KBM-7 (cell line): Measurements from ENCODE around the gene DKC1.

Experiments used
- DNase-seq: peaks from one replicate; pipeline ENCODE4 v3.0.0-alpha.2; 2015
- in situ Hi-C: fragments of 300-500 bp; cut with MboI; formaldehyde crosslinking; loops from 2 replicates; pipeline ENCODE4 v1.14.3; 2020; ENCODE audit warnings: low sequenced_read_pairs, low pct_unique_long_range_greater_than_20kb, mixed read lengths

DKC1 gene

DNA sequence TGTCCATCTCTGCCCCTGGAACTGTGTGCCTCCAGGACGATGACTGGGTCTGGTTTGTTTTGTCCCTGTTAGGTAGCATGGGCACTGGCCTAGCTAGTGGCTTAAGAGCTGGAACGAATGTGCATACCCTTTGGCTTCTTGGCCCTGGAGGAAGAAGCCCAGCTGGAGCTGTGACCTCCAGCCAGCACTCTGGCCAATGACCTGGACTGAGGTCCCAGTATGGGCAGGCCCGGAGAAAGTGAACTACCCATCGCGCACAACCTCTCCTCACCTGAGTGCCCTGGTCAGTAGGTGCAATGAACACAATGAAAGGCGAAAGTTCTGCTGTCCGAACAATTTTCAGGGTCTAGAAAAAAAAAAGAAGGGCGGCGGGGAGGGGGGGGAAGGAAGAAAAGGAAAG lies 18.3 kb downstream of the DKC1 start:
- in situ Hi-C loops: no loop called here
- DNase-seq: no peak

DNA sequence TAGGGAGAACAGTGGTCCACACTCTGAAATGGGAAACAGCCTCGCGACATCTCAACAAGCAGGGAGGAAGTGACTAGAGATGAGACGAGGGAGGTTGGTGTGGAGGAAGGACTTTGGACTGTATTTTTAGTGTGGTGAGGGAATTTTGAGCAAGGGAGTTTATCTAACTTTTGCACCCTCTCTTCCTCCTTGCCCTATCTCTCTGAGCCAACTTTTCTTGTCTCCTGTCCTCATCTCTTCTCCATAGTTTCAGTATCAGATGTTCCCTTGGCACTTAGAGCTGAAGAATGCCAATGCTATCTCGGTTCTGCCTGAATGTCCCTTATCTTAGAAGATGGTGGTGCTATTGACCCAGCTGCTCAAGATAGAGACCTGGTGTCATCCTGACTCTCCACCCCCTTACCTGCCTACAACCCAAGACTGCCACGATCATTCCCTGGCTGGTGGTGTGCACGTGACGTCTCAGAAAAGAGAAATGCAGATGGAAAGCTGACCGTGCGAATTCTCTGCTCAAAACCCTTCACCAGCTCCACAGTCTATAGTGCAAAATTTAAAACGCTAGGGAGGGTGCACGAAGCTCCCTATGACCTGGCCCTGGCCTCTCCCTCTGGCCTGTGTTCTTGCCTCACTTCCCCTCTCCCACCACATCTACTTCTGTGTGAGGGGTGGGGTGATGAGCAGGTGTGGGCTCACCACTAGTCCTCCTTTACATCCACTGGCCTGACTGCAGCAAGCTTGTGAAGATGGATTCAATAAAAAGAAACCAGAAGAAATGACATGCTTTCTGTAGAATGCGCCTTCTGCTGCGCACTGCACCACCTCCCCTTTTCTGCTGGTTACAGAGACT lies 21.7 kb downstream of the DKC1 start:
- in situ Hi-C loops: no loop called here
- peak; percentile 45 for DNase-seq

DNA sequence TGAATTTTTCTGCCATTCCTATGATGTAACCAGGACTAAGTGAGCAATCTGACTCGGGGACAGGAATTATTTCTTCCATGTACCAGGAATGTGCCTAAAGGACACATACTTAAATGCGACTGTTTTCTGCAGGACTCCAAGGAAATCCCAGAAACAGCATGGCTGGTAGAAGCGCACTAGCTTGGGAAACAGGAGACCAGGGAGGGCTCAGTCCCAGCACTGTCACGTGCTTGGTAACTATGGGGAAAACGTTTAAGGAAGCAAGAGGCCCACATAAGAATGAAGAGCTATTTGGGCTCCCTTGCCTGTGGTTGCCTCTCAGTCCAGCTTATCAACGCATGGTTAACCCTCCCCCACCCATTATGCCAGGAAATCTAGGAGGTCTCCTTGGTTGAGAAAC lies 23.1 kb downstream of the DKC1 start:
- DNase-seq: peak; percentile 55
- in situ Hi-C loops: no loop called here

DNA sequence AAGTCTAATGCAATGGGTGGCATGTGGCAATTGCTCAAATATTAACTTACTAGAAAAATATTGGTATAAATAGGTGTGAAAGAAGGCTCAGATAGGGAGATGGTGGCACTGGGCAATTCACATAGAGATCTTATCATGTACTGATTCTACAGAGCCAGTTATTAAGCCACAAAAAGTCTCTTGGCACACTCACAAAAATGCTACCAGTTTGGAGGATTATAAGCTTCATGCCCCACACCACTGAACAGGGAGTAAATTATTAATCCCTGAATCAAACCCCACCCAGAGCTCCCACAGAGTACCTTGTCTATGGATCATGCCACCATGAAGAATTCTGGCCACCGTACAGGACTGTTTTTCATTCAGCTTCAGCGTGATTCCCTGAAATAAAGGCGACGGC lies 28.8 kb downstream of the DKC1 start:
- in situ Hi-C loops: no loop called here
- no peak for DNase-seq

DNA sequence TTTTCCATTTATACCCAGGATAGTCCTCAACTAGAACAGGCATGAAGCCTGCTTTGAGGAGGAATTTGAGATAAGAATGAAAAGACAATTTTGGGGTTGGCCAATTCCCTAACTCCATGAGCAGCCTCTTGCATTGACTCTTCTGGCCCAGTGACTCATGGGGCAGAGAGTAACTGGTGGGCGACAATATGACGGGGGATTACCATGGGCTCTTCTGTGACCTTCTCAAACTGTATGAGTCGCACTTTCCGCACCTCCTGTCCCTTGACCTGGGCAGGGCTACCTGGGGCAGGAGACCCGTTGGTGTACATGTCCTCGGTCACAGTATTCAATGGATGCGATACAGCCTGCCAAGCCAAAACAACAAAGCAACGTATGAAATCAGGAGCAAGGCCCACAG lies 29.3 kb downstream of the DKC1 start:
- in situ Hi-C loops: no loop called here
- no peak for DNase-seq

DNA sequence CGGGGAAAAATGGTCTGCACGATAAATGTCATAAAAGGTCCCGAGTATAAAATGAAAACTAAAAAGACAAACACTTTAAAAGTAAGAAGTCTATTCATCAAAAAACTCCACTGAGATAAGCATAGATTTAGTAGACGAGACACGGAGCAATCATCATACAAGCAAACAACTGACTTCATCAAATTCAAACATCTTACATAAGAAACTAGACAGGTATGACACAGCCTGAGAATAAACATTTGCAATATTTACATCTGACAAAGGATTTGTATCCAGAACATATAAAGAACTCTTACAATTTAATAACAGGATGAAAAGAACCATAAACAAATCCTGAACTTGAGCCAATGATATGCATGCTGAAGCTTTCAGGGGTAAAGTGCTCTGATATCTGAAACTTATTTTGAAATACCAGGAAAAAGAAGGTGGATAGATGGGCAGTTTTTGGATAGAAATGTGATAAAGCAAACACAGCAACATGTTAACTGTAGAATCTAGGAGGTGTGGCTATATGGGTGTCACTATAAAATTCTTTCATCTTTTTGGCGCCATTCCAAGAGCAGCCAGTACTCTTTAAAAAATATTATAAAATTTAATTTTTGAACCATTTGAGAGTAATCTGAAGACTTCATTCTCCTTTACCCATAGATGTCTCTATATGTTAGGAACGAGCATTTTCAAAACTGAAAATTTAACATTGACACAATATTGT lies 30.6 kb downstream of the DKC1 start:
- no peak for DNase-seq
- in situ Hi-C loops: no loop called here

DNA sequence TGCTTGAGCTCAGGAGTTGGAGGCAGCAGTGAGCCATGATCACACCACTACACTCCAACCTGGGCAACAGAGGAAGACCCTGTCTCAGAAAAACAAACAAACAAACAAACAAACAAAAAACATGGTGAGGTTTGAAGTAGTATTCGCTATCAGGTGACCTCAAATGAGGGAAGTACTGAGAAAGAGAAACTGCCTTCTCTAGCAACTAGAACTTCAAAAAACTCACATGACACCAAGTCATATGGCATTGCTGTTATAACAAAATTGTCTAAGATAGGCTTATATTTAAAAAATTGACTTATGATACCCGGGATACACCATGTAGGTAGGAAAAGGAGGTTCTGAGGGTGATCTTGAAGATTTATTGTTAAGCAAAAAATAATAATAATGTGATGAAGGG lies 32.4 kb downstream of the DKC1 start:
- DNase-seq: no peak
- in situ Hi-C loops: no loop called here

DNA sequence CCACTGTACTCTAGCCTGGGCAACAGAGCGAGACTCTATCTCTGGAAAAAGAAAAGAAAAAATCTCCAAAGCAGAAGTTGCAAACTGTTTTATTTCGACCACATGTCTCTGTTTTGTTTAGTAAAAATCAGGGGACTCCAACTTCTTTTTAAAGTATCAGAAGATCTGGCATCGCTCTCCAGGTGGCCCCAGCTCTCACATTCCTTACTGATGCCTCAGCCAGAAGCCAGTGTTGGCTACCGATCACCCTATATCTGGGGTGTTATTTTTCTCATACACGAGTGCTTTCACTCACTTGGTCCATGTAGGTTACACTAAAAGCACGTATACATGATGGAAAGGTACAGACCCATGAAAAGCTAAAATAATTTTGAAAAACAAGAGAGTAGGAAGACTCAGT lies 34.3 kb downstream of the DKC1 start:
- DNase-seq: no peak
- in situ Hi-C loops: no loop called here

DNA sequence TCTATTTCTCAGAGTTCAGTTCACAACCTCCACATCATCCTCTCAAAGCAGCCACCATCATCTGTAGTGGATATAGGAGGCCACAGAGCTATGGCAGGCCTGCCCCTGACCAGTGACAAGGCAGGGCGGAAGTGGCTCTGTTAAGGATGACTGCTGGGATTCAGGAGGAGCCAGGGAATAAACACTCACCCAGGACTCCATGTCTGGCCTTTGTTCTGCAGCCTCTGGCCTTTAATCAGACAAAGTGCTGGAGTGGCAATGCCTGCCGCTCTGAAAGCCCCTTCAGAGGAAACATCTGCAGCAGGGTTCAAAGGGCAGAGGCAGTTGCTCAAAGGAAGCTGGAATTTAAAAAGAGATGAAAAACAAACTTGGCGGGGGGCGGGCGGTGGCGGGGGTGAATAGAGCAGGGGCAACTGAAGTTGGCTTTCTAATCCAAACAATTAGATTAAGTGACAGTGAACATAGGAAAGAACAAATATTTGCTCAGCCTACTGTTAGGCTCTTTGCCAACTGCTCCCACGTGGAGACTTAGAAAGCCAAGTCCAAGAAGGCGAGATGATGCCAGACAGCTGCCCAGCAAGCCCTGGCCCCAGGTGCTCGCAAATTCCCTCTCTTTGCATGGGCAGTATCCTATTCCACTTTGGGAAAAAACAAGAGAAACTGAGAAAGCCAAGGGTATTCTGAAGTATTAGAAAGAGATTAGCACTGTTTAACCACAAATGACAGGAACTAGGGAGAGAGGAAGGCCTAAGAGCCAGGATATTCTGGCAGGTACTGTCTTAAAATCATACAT lies 37.1 kb downstream of the DKC1 start:
- DNase-seq: peak; percentile 57
- in situ Hi-C loops: no loop called here

DNA sequence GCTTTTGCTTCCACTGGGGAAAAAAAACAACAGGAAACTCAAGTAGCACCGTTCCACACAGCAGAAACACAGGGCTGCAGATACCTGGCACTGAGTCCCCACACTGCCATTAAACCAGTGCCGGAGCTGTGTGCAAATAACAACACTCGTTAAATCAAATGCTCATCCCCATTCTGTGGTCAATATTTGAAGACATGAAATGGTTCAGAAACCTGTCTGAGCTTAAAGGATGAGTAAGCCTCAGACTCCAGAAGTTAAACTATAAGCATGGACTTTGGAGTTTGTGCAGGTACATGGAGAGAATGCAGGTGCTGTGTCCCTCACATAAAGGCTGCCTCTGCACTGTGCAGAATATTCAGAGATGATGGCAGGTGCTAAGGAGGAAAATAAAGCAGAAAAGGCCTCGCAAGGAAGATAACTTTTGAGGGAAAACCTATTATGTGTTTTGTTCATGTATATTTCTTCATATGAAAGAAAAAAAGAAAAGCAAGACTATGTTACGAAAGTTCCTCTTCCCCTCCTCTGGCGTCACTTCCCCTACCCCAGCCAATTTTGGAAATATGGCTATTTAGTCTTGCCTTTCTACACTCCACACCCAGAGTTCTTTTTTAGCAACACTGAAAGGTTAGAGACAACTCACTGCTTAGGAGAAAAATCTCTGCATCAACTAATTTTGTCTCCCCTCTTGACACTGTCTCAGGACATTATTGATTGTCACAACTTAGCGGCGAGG lies 38.0 kb downstream of the DKC1 start:
- DNase-seq: peak; percentile 38
- in situ Hi-C loops: no loop called here

DNA sequence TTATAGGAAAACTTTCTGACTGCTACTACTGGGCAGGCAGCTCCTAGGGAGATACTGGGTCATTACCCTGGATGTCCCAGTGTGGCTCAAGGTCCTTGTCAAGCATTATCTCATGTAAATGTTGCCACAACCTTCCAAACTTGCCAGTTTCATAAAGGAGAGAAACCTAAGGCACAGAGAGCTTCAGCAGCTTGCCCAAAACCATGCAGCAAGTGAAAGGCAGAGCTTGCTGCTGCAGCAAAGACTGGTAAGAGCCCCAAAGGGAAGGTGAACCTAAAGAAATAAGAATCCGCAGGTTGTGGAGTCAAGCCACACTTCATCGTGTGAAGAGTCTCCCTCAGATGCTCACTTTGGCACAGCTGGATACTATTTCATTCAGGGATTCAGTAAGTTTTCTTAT lies 40.3 kb downstream of the DKC1 start:
- DNase-seq: no peak
- in situ Hi-C loops: no loop called here

DNA sequence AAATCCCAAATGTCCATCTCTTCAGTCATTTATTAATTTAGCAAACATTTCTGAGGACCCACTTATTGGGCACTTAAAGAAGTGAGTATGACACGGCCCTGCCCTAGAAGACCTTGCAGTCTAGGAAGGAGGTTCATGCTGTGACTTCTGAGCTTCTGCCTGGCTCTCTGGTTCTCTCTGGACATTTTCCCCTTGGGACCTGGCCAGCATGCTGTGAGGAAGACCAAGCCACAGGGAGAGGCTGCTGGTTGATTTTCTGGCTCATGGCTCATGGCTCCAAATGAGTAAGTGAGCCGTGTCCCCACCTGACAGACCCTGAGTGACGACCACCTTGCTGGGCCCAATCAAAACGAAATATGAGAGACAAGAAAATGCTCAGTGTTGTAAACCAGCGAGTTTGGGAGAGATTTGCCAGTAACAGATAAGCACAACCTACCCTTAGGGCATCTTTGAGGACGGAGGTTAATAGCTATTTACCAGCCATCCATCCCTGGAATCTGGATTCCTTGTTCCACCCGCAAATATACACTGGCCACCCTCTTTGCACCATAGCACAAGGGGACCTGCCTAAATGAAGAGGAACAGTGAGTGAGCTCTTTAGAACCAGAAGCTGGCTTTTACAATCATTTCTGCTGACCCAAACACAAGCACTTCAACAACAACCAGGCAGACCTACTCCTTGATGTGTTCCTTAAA lies 41.7 kb downstream of the DKC1 start:
- in situ Hi-C loops: no loop called here
- no peak for DNase-seq

DNA sequence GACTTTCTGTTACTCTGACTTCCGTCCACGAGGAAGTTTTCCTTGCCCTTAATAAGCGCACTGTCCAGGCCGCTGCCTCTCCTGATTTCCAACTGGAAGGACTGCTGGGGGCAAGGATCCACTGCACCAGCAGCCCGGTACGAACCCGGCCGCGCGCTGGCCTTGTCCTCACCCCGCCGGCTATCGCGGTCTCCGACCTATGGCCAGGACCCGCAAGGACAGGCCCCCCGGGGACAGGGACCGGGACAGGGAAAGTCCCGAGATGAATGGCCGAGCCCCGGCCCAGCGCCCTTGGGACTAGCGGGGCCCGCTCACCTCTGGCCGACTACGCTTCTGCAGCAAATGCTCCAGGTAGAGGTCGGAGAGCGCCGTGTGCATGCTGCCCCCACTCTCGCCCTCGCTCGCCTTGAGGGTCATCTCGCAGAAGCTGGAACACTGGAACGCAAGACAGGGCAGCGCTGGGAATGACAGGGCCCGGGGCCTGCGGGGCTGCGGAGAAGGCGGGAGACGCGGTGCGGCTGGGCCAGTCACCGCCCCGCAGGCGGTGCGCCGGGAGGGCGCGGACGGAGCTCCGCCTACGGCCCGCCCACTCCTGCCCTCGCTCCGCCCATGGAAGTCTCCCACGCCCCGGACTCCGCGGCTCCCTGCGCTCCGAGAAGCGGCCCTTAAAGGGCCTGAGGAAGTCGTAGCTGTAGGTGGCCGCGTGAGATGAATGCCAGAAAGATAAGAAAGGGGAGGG lies 42.5 kb downstream of the DKC1 start, which contains the start of gene MPP1:
TSS of gene MPP1 (minus strand) at position 529 of the 739 bp plus-strand sequence. CDS start at position 417, 112 bp downstream.
- in situ Hi-C loops: no loop called here
- DNase-seq: peak; percentile 94

DNA sequence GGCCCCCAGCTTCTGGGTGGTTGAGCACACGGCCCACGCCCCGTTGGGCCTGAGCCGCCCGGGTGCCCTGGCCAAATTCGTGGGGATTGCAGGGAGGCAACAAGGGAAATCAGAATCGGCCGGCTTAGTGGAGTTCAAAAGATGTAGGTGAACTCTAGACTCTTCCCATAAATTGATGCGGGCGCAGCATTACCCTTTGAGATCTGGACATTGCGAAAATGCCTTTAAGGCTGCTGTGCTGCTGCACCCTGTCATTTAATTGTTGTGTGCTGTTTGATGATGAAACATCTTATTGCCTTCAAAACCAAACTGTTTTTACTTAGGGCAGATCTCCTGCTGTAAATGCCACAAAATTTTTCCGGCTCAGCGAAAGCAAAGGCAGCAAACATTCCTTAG lies 43.0 kb downstream of the DKC1 start:
- in situ Hi-C loops: no loop called here
- no peak for DNase-seq

DNA sequence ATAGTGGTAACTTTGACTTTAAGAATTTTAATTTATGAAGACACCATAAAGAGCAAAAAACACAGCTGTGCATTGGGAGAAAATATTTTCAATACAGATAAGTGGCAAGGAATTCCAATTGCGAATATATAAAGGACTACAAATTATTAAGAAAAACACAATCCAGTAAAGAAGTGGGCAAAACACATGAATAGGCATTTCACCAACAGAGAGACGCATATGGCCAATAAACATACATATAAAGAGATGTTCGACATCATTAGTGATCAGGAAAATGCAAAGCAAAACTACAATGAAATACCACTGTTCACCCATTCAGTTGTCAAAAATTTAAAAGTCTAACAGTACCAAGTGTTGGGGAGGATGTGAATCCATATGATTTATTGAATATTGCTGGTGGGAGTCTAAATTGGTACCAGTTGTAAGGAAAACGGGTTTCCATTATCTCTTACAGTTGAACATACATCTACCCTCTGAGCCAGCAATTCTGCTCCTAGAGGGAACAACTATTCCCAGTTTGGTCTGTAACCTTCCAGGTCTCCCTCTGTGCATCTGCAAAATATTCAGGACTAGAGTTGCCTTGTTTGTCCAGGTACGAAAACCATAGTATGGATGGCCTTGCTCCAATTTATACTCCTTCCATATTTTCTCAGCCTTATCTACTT lies 44.3 kb downstream of the DKC1 start:
- DNase-seq: no peak
- in situ Hi-C loops: no loop called here

DNA sequence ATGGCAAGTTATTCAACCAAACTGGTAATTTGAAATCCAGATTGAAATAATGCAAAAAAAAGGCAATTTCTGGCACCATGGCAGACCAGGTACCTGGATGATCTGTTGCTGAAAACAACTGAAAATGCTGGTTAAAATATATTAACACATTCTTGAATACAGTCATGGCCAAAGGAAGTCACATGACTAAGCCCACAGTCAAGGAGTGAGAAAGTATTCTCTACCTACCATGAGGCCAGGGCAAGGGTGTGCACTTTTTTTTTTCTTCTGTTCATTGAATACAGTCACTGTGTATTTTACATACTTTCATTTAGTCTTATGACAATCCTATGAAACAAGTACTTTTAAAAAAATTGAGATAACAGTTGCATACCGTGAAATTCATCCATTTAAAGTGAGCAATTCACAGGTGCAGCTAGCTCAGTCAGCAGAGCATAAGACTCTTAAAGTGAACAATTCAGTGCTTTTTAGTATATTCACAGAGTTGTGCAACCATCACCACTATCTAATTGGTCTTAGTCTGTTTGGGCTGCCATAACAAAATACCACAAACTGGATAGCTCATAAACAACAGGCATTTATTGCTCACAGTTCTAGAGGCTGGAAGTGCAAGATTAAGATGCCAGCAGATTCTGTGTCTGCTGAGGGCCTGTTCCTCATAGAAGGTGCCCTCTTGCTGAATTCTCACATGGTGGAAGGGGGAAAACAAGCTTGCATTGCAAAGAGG lies 47.4 kb downstream of the DKC1 start:
- in situ Hi-C loops: no loop called here
- DNase-seq: no peak
